B cell (primary cell): ENCODE data around the gene RFT1. TPM values are rescaled to one million over a fixed set of nuclear protein-coding genes. Genes with fewer than 3 reads are reported as not detected.

Experiments
- ATAC-seq: fragments of 200-7000 bp; cut with Tn5 transposase; one replicate; pipeline ENCODE4 v1.10.0; 2021; ENCODE audit warnings: low read depth, mild to moderate bottlenecking, moderate number of reproducible peaks, moderate library complexity
- CTCF ChIA-PET: fragments of 350-600 bp; sonication (Branson Sonifier 250); formaldehyde crosslinking; loops from one replicate; lab custom pipeline; 2021; ENCODE audit warnings: antibody characterized with exemption, inconsistent platforms; lab: Charles Lee
- POLR2A ChIA-PET: fragments of 350-600 bp; sonication (Branson Sonifier 250); formaldehyde crosslinking; loops from one replicate; lab custom pipeline; 2021; ENCODE audit warnings: antibody characterized with exemption; lab: Charles Lee
- DNase-seq: peaks from one replicate; pipeline ENCODE4 v3.0.0; 2013
- H2AFZ ChIP-seq: 2 replicates; pipeline ENCODE4 v1.6.1; 2012; ENCODE audit warnings: mild to moderate bottlenecking, low read depth, low read length; ENCODE audit not compliant: insufficient read depth, poor library complexity, severe bottlenecking
- H3K27ac ChIP-seq, 2 donors: 1 replicate in 1 of 2; 2 replicates in 1 of 2; pipeline ENCODE4 v1.5.1; 2012 to 2013; ENCODE audit warnings: low read length in 2 of 2, mild to moderate bottlenecking in 2 of 2, moderate library complexity in 1 of 2
- H3K27me3 ChIP-seq, 4 experiments: fragments of 200-600 bp in 1 of 4; sonication (generic) in 1 of 4; replicated peaks in 1 of 4; 1 replicate in 2 of 4; 2 replicates in 2 of 4; pipeline versions ENCODE4 v1.6.1 to v1.7.0; 2013 to 2016; ENCODE audit warnings: low read length in 3 of 4, mild to moderate bottlenecking in 2 of 4, mixed read lengths in 1 of 4, moderate library complexity in 1 of 4; ENCODE audit not compliant: insufficient read depth in 4 of 4, control insufficient read depth in 3 of 4; ENCODE audit errors: control extremely low read depth in 1 of 4
- H3K36me3 ChIP-seq, 2 experiments: replicated peaks in 1 of 2; 1 replicate in 1 of 2; 2 replicates in 1 of 2; pipeline versions ENCODE4 v1.6.1 to v1.7.1; 2013; ENCODE audit warnings: low read length in 1 of 2; ENCODE audit not compliant: insufficient read depth in 2 of 2, control insufficient read depth in 1 of 2; ENCODE audit errors: control extremely low read depth in 1 of 2, extremely low read depth in 1 of 2
- H3K4me1 ChIP-seq, 2 donors: fragments of 200-600 bp in 1 of 2; sonication (generic) in 1 of 2; 1 replicate in 1 of 2; 2 replicates in 1 of 2; pipeline versions ENCODE4 v1.5.1 to v1.6.1; 2013 to 2017; ENCODE audit warnings: low read length in 2 of 2; ENCODE audit not compliant: control insufficient read depth in 2 of 2, insufficient read depth in 2 of 2
- H3K4me2 ChIP-seq: replicated peaks from 2 replicates; pipeline ENCODE3; 2012; ENCODE audit warnings: mild to moderate bottlenecking, low read depth, low read length; ENCODE audit not compliant: poor library complexity, severe bottlenecking
- H3K4me3 ChIP-seq, 5 experiments: fragments of 200-600 bp in 1 of 5; sonication (generic) in 1 of 5; 1 replicate in 3 of 5; 2 replicates in 2 of 5; pipeline versions ENCODE4 v1.5.1 to v1.7.0; 2011 to 2016; ENCODE audit warnings: low read length in 4 of 5, mild to moderate bottlenecking in 4 of 5, low read depth in 2 of 5, control low read depth in 1 of 5, moderate library complexity in 1 of 5; ENCODE audit not compliant: insufficient read depth in 1 of 5; ENCODE audit errors: control extremely low read depth in 1 of 5, extremely low read depth in 1 of 5
- H3K79me2 ChIP-seq: fragments of 200-600 bp; sonication (generic); one replicate; pipeline ENCODE4 v1.6.0; 2016; ENCODE audit warnings: low read length; ENCODE audit not compliant: control insufficient read depth, insufficient read depth
- H3K9ac ChIP-seq: fragments of 200-600 bp; sonication (generic); 2 replicates; pipeline ENCODE4 v1.6.1; 2017; ENCODE audit warnings: mild to moderate bottlenecking, low read length, moderate library complexity
- H3K9me3 ChIP-seq, 3 donors: one replicate each; pipeline versions ENCODE4 v1.6.1 to v1.7.1; 2013; ENCODE audit warnings: low read length in 2 of 3; ENCODE audit not compliant: control insufficient read depth in 2 of 3, insufficient read depth in 1 of 3; ENCODE audit errors: control extremely low read depth in 1 of 3
- H4K20me1 ChIP-seq: 2 replicates; pipeline ENCODE4 v1.6.0; 2012; ENCODE audit warnings: mild to moderate bottlenecking, low read length; ENCODE audit not compliant: insufficient read depth, control insufficient read depth, poor library complexity, severe bottlenecking
- H3K27ac Mint-ChIP-seq: one replicate; pipeline ENCODE4 v1.8.0; 2021; ENCODE audit warnings: mixed read lengths
- H3K27me3 Mint-ChIP-seq: one replicate; pipeline ENCODE4 v1.8.0; 2021; ENCODE audit warnings: mixed read lengths
- H3K4me1 Mint-ChIP-seq: one replicate; pipeline ENCODE4 v1.8.0; 2021; ENCODE audit warnings: mixed read lengths
- H3K4me3 Mint-ChIP-seq: one replicate; pipeline ENCODE4 v1.8.0; 2021; ENCODE audit warnings: mixed read lengths
- H3K9me3 Mint-ChIP-seq: one replicate; pipeline ENCODE4 v1.8.0; 2022; ENCODE audit warnings: mixed read lengths; ENCODE audit not compliant: insufficient read depth
- CTCF ChIP-seq: fragments of 200-600 bp; IDR thresholded peaks from one replicate; pipeline ENCODE4 v1.8.0; 2022; ENCODE audit warnings: antibody characterized with exemption, mild to moderate bottlenecking
- EZH2 ChIP-seq: IDR thresholded peaks from 2 replicates; pipeline ENCODE4 v1.6.1; 2012; ENCODE audit warnings: borderline replicate concordance, low read depth, mild to moderate bottlenecking, moderate library complexity, low read length; ENCODE audit not compliant: insufficient read depth, poor library complexity, severe bottlenecking
- WGBS: methylation state at CpG from one replicate; pipeline ENCODE4 v1.1.5; 2013; ENCODE audit warnings: missing lambda C conversion rate; ENCODE audit not compliant: insufficient coverage; 5-methylcytosine and 5-hydroxymethylcytosine counted together
- intact Hi-C: fragments of 100-400 bp; cut with micrococcal nuclease; formaldehyde crosslinking; loops from one replicate; pipeline ENCODE4 v1.10.0; 2022
- polyA plus RNA-seq: library from polyadenylated mRNA; depleted of rRNA; stranded (reverse); fragments of >200 nt; gene quantifications from 2 replicates; pipeline ENCODE4 v1.2.3, GENCODE V29; 2012
- total RNA-seq, 2 donors: library from RNA; stranded (reverse); fragments of 120-200 nt in 1 of 2; gene quantifications; 1 replicate in 1 of 2; 2 replicates in 1 of 2; pipeline versions ENCODE4 v1.2.3 to v1.2.4, GENCODE V29; 2013 to 2022

RFT1 gene
- total and polyA plus RNA-seq, 2 donors (not counting 1 experiment from before 2014, with no cell fraction given): 12.1 to 28.9 TPM

- Histone ChIP-seq H3K4me3 (no peak overlapping the region), H3K27ac (no peak overlapping the region), H4K20me1 (no peaks in the 10 kb centered on the region), H3K9me3 (no peaks in the 10 kb centered on the region), H3K4me1 (no peaks in the 10 kb centered on the region), H2AFZ (no peak overlapping the region), H3K79me2 (no peaks in the 10 kb centered on the region), H3K27me3 (no peaks in the 10 kb centered on the region), H3K36me3 (peaks cover 0 to 56% of the 10 kb centered on the region in 2 experiments), H3K4me2 (no peak overlapping the region), H3K9ac (no peak overlapping the region)
- Mint-ChIP-seq H3K27me3 (no peaks in the 10 kb centered on the region), H3K27ac (no peak overlapping the region), H3K4me1 (no peaks in the 10 kb centered on the region), H3K9me3 (no peaks in the 10 kb centered on the region), H3K4me3 (no peak overlapping the region)
- WGBS: 83% methylated on average over 2 of the region's 2 CpGs
- TF ChIP-seq EZH2: no peak
- no peak for TF ChIP-seq CTCF
- CTCF ChIA-PET: interaction anchor here (0.6 kb wide), 1 partner anchor 125 kb away, joined by 7 read pairs; no protein-coding TSS in a partner anchor
- POLR2A ChIA-PET: no interaction called here
- intact Hi-C loops: no loop called here
- no peak for DNase-seq
- no peak for ATAC-seq
Observed at GRCh38 chr3:53092942-53093341, 37.3 kb downstream of the RFT1 start.

- peaks cover 0 to 61% of the 10 kb centered on the region in 2 experiments for H3K36me3 ChIP-seq
Observed at GRCh38 chr3:53092216-53092615, 38.0 kb downstream of the RFT1 start.

More at GRCh38 chr3:53092216-53092615, 38.0 kb downstream of the RFT1 start:
- DNase-seq: no peak
- POLR2A ChIA-PET: no interaction called here
- Histone ChIP-seq H3K4me3 (no peak overlapping the region), H3K9ac (no peak overlapping the region), H3K27me3 (no peaks in the 10 kb centered on the region), H3K4me1 (no peaks in the 10 kb centered on the region), H4K20me1 (no peaks in the 10 kb centered on the region), H3K9me3 (no peaks in the 10 kb centered on the region), H3K4me2 (no peak overlapping the region), H2AFZ (no peak overlapping the region), H3K27ac (no peak overlapping the region), H3K79me2 (no peaks in the 10 kb centered on the region)
- Mint-ChIP-seq H3K27me3 (no peaks in the 10 kb centered on the region), H3K4me1 (no peaks in the 10 kb centered on the region), H3K9me3 (no peaks in the 10 kb centered on the region), H3K4me3 (no peak overlapping the region), H3K27ac (no peak overlapping the region)
- no peak for TF ChIP-seq CTCF
- TF ChIP-seq EZH2: no peak
- intact Hi-C loops: no loop called here
- WGBS: 98% methylated on average over 10 of the region's 11 CpGs
- CTCF ChIA-PET: no interaction called here
- ATAC-seq: no peak
